GM12874 (cell line): Measurements from ENCODE around the gene ASMTL.

Source experiments
- CTCF ChIP-seq: IDR thresholded peaks from 2 replicates; pipeline ENCODE4 v1.5.1; 2011; ENCODE audit warnings: low read depth, mild to moderate bottlenecking, control low read depth, low read length, moderate library complexity; ENCODE audit not compliant: insufficient read depth

The ASMTL gene

GRCh38 chrX:1452516-1453394, at the start of gene ASMTL:
ASMTL (minus strand) TSS chrX:1452909; CDS start chrX:1452840, 69 bp downstream.
- no peak for TF ChIP-seq CTCF

GRCh38 chrX:1502241-1502640, 49.5 kb upstream of the ASMTL start:
- no peak for TF ChIP-seq CTCF

GRCh38 chrX:1500701-1501624, 48.3 kb upstream of the ASMTL start:
- TF ChIP-seq CTCF = no peak

- no peak for TF ChIP-seq CTCF
Measured at GRCh38 chrX:1496076-1496475, 43.4 kb upstream of the ASMTL start.

GRCh38 chrX:1493877-1494510, 41.3 kb upstream of the ASMTL start:
- no peak for TF ChIP-seq CTCF

GRCh38 chrX:1493412-1493811, 40.7 kb upstream of the ASMTL start:
- no peak for TF ChIP-seq CTCF
